Measurements from ENCODE around the gene NAT9.

NAT9 gene

DNA sequence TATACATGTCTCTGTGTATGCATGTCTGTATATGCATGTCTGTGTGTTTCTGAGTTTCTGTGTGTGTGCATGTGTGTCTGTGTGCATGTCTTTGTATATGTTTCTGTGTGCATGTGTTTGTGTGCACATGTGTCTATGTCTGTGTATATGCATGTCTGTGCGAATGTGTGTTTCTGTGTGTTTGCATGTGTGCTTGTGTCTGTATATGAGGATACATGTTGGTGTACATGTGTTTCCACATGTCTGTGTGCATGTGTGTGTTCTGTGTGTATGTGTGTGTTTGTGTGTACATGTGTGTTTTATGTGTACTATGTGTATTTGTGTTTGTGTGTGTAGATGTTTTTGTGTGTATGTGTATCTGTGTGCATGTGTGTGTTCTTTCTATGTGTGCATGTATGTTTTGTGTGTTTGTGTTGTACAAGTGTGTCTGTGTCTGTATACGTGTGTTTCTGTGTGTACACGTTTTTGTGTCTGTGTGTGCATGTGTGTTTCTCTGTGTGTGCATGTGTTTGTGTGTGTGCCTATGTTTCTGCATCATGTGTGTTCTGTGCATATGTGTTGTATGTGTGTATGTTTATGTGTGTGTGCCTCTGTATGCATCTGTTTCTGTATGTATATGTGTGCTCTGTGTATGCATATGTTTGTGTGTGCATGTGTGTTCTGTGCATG lies 48.0 kb downstream of the NAT9 start:
- Histone ChIP-seq H3K9me3 (ENCODE audit: control insufficient read depth, insufficient read depth, low read depth, low read length) (no peaks in the 10 kb centered on the region), H3K36me3 (ENCODE audit: control insufficient read depth in 2 of 2, insufficient read depth in 1 of 2, low read length in 2 of 2) (no peaks in the 10 kb centered on the region), H3K27ac (ENCODE audit: extremely low read depth, low read depth, low read length) (no peak overlapping the region), H3K4me1 (ENCODE audit: control insufficient read depth, insufficient read depth, low read length) (no peaks in the 10 kb centered on the region), H3K4me3 (ENCODE audit: low read depth, low read length) (no peak overlapping the region)
- ChIA-PET POLR2A (no interaction called here), CTCF (no interaction called here)
- TF ChIP-seq ZNF146 (tag by site-specific recombination; IDR thresholded peaks at IDR 0.05) (no peak), GLIS1 (tag by site-specific recombination; IDR thresholded peaks at IDR 0.05) (no peak), ZNF2 (tag by site-specific recombination; IDR thresholded peaks at IDR 0.05) (no peak), MZF1 (tag by site-specific recombination; IDR thresholded peaks at IDR 0.05; ENCODE audit: borderline replicate concordance) (no peak), BCL11A (tag by site-specific recombination; IDR thresholded peaks at IDR 0.05; ENCODE audit: low read depth) (no peak), GLI2 (tag by site-specific recombination; IDR thresholded peaks at IDR 0.05; ENCODE audit: borderline replicate concordance, low read depth) (no peak), ZBTB17 (tag by site-specific recombination; IDR thresholded peaks at IDR 0.05) (no peak), ZNF114 (tag by site-specific recombination; IDR thresholded peaks at IDR 0.05) (peak; percentile 14; the same call in 1 of the 2 replicates), ZBTB21 (tag by site-specific recombination; IDR thresholded peaks at IDR 0.05) (no peak), ZNF404 (tag by site-specific recombination; IDR thresholded peaks at IDR 0.05) (no peak), YY2 (tag by site-specific recombination; IDR thresholded peaks at IDR 0.05) (no peak), ZNF239 (tag by site-specific recombination; IDR thresholded peaks at IDR 0.05) (no peak), GLI4 (tag by site-specific recombination; IDR thresholded peaks at IDR 0.05) (no peak), ZNF501 (tag by site-specific recombination; IDR thresholded peaks at IDR 0.05) (no peak), ZNF426 (tag by site-specific recombination; IDR thresholded peaks at IDR 0.05) (no peak), ZNF23 (tag by site-specific recombination; IDR thresholded peaks at IDR 0.05; ENCODE audit: borderline replicate concordance) (no peak), RBAK (tag by site-specific recombination; IDR thresholded peaks at IDR 0.05) (no peak), ZNF624 (tag by site-specific recombination; IDR thresholded peaks at IDR 0.05) (no peak)
- TF ChIP-seq, protein P1, sequence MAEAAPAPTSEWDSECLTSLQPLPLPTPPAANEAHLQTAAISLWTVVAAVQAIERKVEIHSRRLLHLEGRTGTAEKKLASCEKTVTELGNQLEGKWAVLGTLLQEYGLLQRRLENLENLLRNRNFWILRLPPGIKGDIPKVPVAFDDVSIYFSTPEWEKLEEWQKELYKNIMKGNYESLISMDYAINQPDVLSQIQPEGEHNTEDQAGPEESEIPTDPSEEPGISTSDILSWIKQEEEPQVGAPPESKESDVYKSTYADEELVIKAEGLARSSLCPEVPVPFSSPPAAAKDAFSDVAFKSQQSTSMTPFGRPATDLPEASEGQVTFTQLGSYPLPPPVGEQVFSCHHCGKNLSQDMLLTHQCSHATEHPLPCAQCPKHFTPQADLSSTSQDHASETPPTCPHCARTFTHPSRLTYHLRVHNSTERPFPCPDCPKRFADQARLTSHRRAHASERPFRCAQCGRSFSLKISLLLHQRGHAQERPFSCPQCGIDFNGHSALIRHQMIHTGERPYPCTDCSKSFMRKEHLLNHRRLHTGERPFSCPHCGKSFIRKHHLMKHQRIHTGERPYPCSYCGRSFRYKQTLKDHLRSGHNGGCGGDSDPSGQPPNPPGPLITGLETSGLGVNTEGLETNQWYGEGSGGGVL (tag by site-specific recombination; IDR thresholded peaks at IDR 0.05) = no peak
- TF ChIP-seq, protein P2, sequence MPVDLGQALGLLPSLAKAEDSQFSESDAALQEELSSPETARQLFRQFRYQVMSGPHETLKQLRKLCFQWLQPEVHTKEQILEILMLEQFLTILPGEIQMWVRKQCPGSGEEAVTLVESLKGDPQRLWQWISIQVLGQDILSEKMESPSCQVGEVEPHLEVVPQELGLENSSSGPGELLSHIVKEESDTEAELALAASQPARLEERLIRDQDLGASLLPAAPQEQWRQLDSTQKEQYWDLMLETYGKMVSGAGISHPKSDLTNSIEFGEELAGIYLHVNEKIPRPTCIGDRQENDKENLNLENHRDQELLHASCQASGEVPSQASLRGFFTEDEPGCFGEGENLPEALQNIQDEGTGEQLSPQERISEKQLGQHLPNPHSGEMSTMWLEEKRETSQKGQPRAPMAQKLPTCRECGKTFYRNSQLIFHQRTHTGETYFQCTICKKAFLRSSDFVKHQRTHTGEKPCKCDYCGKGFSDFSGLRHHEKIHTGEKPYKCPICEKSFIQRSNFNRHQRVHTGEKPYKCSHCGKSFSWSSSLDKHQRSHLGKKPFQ (tag by site-specific recombination; IDR thresholded peaks at IDR 0.05) = 0 out of 2 replicates have a peak, but pooled peaks have one; percentile 49
- TF ChIP-seq, protein P3, sequence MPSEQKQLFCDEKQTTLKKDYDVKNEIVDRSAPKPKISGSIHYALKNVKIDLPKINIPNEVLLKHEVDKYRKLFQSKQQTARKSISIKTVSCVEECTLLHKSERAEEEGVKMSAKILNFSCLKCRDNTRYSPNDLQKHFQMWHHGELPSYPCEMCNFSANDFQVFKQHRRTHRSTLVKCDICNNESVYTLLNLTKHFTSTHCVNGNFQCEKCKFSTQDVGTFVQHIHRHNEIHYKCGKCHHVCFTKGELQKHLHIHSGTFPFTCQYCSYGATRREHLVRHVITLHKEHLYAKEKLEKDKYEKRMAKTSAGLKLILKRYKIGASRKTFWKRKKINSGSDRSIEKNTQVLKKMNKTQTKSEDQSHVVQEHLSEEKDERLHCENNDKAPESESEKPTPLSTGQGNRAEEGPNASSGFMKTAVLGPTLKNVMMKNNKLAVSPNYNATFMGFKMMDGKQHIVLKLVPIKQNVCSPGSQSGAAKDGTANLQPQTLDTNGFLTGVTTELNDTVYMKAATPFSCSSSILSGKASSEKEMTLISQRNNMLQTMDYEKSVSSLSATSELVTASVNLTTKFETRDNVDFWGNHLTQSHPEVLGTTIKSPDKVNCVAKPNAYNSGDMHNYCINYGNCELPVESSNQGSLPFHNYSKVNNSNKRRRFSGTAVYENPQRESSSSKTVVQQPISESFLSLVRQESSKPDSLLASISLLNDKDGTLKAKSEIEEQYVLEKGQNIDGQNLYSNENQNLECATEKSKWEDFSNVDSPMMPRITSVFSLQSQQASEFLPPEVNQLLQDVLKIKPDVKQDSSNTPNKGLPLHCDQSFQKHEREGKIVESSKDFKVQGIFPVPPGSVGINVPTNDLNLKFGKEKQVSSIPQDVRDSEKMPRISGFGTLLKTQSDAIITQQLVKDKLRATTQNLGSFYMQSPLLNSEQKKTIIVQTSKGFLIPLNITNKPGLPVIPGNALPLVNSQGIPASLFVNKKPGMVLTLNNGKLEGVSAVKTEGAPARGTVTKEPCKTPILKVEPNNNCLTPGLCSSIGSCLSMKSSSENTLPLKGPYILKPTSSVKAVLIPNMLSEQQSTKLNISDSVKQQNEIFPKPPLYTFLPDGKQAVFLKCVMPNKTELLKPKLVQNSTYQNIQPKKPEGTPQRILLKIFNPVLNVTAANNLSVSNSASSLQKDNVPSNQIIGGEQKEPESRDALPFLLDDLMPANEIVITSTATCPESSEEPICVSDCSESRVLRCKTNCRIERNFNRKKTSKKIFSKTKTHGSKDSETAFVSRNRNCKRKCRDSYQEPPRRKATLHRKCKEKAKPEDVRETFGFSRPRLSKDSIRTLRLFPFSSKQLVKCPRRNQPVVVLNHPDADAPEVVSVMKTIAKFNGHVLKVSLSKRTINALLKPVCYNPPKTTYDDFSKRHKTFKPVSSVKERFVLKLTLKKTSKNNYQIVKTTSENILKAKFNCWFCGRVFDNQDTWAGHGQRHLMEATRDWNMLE (tag by site-specific recombination; conservative IDR thresholded peaks at IDR 0.05; ENCODE audit: low read depth) = no peak
- TF ChIP-seq, protein P4, sequence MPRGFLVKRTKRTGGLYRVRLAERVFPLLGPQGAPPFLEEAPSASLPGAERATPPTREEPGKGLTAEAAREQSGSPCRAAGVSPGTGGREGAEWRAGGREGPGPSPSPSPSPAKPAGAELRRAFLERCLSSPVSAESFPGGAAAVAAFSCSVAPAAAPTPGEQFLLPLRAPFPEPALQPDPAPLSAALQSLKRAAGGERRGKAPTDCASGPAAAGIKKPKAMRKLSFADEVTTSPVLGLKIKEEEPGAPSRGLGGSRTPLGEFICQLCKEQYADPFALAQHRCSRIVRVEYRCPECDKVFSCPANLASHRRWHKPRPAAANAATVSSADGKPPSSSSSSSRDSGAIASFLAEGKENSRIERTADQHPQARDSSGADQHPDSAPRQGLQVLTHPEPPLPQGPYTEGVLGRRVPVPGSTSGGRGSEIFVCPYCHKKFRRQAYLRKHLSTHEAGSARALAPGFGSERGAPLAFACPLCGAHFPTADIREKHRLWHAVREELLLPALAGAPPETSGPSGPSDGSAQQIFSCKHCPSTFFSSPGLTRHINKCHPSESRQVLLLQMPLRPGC (tag by site-specific recombination; IDR thresholded peaks at IDR 0.05) = no peak
- TF ChIP-seq, protein P5, sequence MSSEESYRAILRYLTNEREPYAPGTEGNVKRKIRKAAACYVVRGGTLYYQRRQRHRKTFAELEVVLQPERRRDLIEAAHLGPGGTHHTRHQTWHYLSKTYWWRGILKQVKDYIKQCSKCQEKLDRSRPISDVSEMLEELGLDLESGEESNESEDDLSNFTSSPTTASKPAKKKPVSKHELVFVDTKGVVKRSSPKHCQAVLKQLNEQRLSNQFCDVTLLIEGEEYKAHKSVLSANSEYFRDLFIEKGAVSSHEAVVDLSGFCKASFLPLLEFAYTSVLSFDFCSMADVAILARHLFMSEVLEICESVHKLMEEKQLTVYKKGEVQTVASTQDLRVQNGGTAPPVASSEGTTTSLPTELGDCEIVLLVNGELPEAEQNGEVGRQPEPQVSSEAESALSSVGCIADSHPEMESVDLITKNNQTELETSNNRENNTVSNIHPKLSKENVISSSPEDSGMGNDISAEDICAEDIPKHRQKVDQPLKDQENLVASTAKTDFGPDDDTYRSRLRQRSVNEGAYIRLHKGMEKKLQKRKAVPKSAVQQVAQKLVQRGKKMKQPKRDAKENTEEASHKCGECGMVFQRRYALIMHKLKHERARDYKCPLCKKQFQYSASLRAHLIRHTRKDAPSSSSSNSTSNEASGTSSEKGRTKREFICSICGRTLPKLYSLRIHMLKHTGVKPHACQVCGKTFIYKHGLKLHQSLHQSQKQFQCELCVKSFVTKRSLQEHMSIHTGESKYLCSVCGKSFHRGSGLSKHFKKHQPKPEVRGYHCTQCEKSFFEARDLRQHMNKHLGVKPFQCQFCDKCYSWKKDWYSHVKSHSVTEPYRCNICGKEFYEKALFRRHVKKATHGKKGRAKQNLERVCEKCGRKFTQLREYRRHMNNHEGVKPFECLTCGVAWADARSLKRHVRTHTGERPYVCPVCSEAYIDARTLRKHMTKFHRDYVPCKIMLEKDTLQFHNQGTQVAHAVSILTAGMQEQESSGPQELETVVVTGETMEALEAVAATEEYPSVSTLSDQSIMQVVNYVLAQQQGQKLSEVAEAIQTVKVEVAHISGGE (tag by site-specific recombination; conservative IDR thresholded peaks at IDR 0.05; ENCODE audit: low read depth) = no peak
